Ectodermal cell (in vitro differentiated cells): ENCODE results near the gene DYNC1I1.
A peak's percentile ranks its signal among the peaks of the same experiment; 100 is the strongest.

Experiments used
- H3K27ac ChIP-seq: 2 replicates; pipeline ENCODE4 v1.7.0; 2013; ENCODE audit warnings: mild to moderate bottlenecking, low read depth, low read length; ENCODE audit not compliant: insufficient read depth, poor library complexity, severe bottlenecking
- H3K27me3 ChIP-seq: 2 replicates; pipeline ENCODE4 v1.7.0; 2013; ENCODE audit warnings: mild to moderate bottlenecking, low read length; ENCODE audit not compliant: insufficient read depth, control insufficient read depth, poor library complexity, severe bottlenecking
- H3K36me3 ChIP-seq: one replicate; pipeline ENCODE4 v1.7.0; 2013; ENCODE audit warnings: low read length; ENCODE audit not compliant: control insufficient read depth, insufficient read depth
- H3K4me1 ChIP-seq: one replicate; pipeline ENCODE4 v1.7.0; 2013; ENCODE audit warnings: low read length; ENCODE audit not compliant: control insufficient read depth, insufficient read depth
- H3K4me3 ChIP-seq: 2 replicates; pipeline ENCODE4 v1.7.0; 2013; ENCODE audit warnings: low read depth, low read length, control low read depth; ENCODE audit not compliant: insufficient read depth
- H3K9me3 ChIP-seq: 2 replicates; pipeline ENCODE4 v1.7.0; 2013; ENCODE audit warnings: mild to moderate bottlenecking, low read length, moderate library complexity; ENCODE audit not compliant: control insufficient read depth
- WGBS, 2 experiments: methylation state at CpG; one replicate each; pipeline ENCODE4 v1.1.7; 2013; ENCODE audit warnings: missing lambda C conversion rate in 2 of 2; 5-methylcytosine and 5-hydroxymethylcytosine counted together

DYNC1I1 gene

GRCh38 chr7:96052860-96053470, 280.6 kb downstream of the DYNC1I1 start:
- whole genome bisulfite sequencing, 2 experiments = 82 to 94% methylated on average over 3 to 4 of the region's 4 CpGs
- no peak overlapping the region for H3K4me3 ChIP-seq
- no peaks in the 10 kb centered on the region for H3K9me3 ChIP-seq
- no peaks in the 10 kb centered on the region for H3K36me3 ChIP-seq
- H3K27me3 ChIP-seq = no peaks in the 10 kb centered on the region
- H3K27ac ChIP-seq = no peak overlapping the region
- no peaks in the 10 kb centered on the region for H3K4me1 ChIP-seq

- H3K36me3 ChIP-seq = no peaks in the 10 kb centered on the region
- H3K27ac ChIP-seq = no peak overlapping the region
- H3K4me3 ChIP-seq = no peak overlapping the region
- no peaks in the 10 kb centered on the region for H3K27me3 ChIP-seq
- 90 to 94% methylated on average over 1 of the region's 1 CpG for WGBS, 2 experiments
- H3K9me3 ChIP-seq = no peaks in the 10 kb centered on the region
- H3K4me1 ChIP-seq = no peaks in the 10 kb centered on the region
Observed at GRCh38 chr7:96055717-96056116, 283.4 kb downstream of the DYNC1I1 start.

DNA sequence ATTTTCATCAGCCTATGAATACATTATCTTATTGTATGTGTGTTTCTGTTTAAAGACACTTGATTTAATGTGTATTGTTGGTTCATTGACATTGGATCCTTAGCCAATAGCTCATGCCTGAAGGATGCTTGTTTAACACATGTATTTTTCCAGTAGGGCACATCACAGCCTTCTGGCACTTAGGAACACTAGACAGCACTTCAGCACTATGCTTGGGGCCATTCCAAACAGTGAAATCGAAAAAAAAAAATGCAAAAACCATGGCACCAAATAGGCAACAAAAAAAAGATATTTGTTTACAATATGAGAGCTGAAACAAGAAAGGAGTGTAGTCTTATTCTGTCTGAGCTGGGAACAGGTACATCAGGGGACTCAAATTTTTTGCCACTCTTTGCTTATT, 286.7 kb downstream of the DYNC1I1 start:
- no peaks in the 10 kb centered on the region for H3K27me3 ChIP-seq
- no peaks in the 10 kb centered on the region for H3K36me3 ChIP-seq
- no peak overlapping the region for H3K4me3 ChIP-seq
- no peak overlapping the region for H3K27ac ChIP-seq
- H3K9me3 ChIP-seq = no peaks in the 10 kb centered on the region
- WGBS, 2 experiments = 86 to 87% methylated on average over 1 of the region's 1 CpG
- no peaks in the 10 kb centered on the region for H3K4me1 ChIP-seq

DNA sequence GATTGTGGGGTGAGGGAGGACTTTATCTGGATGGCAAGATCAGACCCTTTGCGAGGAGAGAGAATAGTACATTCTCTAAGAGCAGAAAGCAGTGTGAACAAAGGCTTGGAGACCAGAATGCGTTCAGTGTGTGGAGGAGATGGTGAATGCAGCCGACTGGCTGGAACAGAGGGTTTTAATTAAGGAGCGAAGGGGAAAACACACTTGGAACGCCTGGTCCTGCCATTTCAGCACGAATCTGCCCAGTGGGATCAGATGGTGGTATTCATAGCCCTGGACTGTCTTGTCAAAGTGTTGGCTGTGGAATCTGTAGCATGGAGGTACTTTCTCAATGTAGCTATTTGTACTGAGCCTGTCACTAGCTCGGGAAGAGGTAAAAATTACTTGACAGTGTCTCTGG, 288.7 kb downstream of the DYNC1I1 start:
- Histone ChIP-seq H3K27me3 (no peaks in the 10 kb centered on the region), H3K36me3 (no peaks in the 10 kb centered on the region), H3K4me3 (no peak overlapping the region), H3K9me3 (no peaks in the 10 kb centered on the region), H3K4me1 (no peaks in the 10 kb centered on the region), H3K27ac (no peak overlapping the region)
- 83 to 86% methylated on average over 7 of the region's 7 CpGs for WGBS, 2 experiments

GRCh38 chr7:96061844-96062243, 289.5 kb downstream of the DYNC1I1 start:
- no peaks in the 10 kb centered on the region for H3K9me3 ChIP-seq
- H3K27me3 ChIP-seq = no peaks in the 10 kb centered on the region
- H3K4me3 ChIP-seq = no peak overlapping the region
- H3K4me1 ChIP-seq = no peaks in the 10 kb centered on the region
- 95 to 96% methylated on average over 4 of the region's 4 CpGs for whole genome bisulfite sequencing, 2 experiments
- H3K27ac ChIP-seq = no peak overlapping the region
- H3K36me3 ChIP-seq = no peaks in the 10 kb centered on the region

DNA sequence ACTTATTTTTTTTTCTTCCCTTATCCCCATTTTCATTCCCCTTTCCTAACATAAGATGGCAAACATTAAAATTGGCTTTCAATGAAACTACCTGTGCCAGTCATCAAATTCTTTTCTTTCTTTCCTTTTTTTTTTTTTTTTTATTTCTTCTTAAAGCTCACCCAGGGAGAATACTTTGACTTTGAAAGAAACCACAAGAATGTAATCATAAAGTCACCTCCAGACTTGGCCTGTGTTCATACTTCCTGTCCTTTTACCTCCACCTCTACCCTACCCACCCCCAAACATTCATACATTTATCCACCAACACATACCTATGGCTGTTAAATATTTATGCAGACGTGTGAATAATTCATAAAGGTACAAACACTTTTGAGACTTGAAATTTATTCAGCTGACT, 295.0 kb downstream of the DYNC1I1 start:
- H3K27me3 ChIP-seq = no peaks in the 10 kb centered on the region
- WGBS, 2 experiments = 93 to 100% methylated on average over 1 of the region's 1 CpG

GRCh38 chr7:96069401-96069800, 297.0 kb downstream of the DYNC1I1 start:
- no peak overlapping the region for H3K4me3 ChIP-seq
- H3K9me3 ChIP-seq = no peaks in the 10 kb centered on the region
- no peaks in the 10 kb centered on the region for H3K4me1 ChIP-seq
- H3K36me3 ChIP-seq = no peaks in the 10 kb centered on the region
- H3K27ac ChIP-seq = no peak overlapping the region
- 88 to 89% methylated on average over 3 of the region's 3 CpGs for WGBS, 2 experiments
- no peaks in the 10 kb centered on the region for H3K27me3 ChIP-seq

More for the DNA sequence above, 295.0 kb downstream of the DYNC1I1 start:
- Histone ChIP-seq H3K4me1 (no peaks in the 10 kb centered on the region), H3K9me3 (no peaks in the 10 kb centered on the region), H3K36me3 (no peaks in the 10 kb centered on the region), H3K4me3 (no peak overlapping the region), H3K27ac (no peak overlapping the region)

DNA sequence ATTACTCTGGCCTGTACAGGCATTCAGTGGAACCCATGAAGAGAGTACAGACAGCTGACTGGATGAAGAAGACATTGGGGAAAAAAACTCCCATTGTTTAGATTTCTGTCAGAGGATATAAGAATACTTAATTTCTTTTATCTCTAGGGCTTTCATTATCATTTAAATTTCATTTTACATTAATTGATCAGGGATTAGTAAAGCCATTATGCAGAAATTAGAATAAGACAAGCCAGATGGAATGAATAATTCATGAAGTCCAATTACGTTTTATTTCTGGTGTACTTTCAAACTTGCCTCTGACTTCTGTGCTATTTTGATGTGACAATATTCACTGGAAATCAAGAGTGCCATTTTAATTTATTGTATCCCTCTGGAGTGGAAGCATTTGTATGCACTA, 302.5 kb downstream of the DYNC1I1 start:
- WGBS, 2 experiments = 71 to 73% methylated on average over 1 of the region's 1 CpG
- Histone ChIP-seq H3K36me3 (no peaks in the 10 kb centered on the region), H3K4me3 (no peak overlapping the region), H3K27ac (no peak overlapping the region), H3K4me1 (no peaks in the 10 kb centered on the region), H3K27me3 (peaks cover 15% of the 10 kb centered on the region), H3K9me3 (no peaks in the 10 kb centered on the region)

DNA sequence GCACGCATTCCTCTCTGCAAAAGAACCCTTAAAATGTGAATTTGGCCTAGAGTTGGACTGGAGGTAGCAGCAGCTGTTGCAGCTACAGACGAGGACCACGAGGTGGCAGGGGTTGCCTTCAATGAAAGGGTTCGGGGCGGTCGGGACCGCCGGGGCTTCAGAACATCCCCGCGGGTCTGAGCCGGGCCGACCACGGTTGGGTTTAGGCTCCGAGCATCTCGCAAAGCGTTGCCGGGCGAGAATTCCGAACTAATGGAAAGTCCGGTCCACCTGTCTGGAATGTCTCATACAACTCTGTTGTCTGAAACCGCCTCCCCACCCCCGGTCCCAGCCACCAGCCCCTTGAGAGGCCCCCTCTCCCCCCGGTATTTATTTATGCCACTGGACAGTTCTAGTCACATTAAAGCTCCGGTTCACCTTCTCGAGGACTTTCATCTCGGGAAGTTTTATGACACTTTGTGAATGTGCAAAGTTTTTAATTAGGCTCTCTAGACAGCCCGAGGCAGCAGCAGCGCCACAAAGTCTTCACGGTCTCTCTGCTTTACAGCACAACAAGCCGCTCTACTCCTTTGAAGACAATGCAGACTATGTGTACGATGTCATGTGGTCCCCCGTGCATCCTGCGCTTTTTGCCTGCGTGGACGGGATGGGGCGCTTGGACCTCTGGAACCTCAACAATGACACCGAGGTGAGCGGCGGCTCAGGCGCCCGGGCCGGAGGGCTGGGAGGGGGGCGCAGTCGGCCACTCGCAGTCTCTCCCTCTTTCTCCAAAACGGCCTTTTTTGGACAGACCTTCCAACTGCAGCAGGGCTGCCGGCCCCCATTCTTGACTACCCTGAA, 303.4 kb downstream of the DYNC1I1 start:
- 2% methylated on average over 47 of the region's 47 CpGs for WGBS, 2 experiments
- H3K4me3 ChIP-seq = peak overlapping the region; percentile 58
- peak overlapping the region; percentile 19 for H3K27ac ChIP-seq
- H3K36me3 ChIP-seq = no peaks in the 10 kb centered on the region
- H3K4me1 ChIP-seq = no peaks in the 10 kb centered on the region
- peaks cover 15% of the 10 kb centered on the region for H3K27me3 ChIP-seq
- no peaks in the 10 kb centered on the region for H3K9me3 ChIP-seq

GRCh38 chr7:96076350-96076707, 304.0 kb downstream of the DYNC1I1 start:
- Histone ChIP-seq H3K4me3 (peak overlapping the region; percentile 58), H3K9me3 (no peaks in the 10 kb centered on the region), H3K36me3 (no peaks in the 10 kb centered on the region), H3K27ac (no peak overlapping the region), H3K27me3 (peaks cover 15% of the 10 kb centered on the region), H3K4me1 (no peaks in the 10 kb centered on the region)
- WGBS, 2 experiments = 24 to 35% methylated on average over 9 to 10 of the region's 10 CpGs
